ENCODE measurements around the gene FOXO3.
"Not testable (repeated sequence)": the region's sequence is repeated elsewhere in the genome, so short reads cannot be mapped to it uniquely, and the experiment has no call there.

FOXO3 gene

DNA sequence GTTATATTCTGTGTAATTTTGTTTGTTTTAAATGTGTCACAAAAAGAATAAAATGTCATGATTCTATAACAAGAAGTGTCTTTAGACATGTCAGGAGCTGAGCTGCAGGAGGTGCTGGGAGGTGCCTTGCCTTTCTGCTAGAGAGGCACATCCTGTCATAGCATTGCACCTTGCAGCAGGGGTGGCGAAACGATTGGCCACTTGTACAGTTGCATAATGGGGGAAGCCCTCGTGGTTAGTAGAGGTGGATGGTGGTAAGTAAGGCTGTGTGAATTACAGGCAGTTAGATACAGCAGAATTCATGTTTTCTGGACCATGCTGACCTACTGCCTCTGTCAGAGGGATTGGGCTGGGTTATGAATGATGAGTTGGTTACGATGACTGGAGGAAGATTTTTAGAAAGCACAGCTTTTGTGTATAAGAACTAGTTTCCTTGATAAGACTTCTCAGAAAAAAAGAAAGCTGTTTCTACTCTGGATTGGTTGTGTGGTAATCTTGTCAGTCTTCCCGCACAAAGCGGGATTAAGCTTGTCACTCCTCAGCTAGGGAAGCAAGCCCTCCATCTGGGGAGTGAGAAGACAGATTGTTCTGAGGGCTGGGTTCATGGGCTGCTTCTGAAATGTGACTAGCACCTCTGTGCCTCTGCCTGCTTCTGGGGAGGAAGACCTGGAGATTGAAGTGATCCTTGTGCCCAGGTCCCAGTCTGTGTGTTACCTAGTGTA is 74.9 kb downstream of the FOXO3 start:
- DNase-seq, result peak in 1 of 2 donors; percentile 5

DNA sequence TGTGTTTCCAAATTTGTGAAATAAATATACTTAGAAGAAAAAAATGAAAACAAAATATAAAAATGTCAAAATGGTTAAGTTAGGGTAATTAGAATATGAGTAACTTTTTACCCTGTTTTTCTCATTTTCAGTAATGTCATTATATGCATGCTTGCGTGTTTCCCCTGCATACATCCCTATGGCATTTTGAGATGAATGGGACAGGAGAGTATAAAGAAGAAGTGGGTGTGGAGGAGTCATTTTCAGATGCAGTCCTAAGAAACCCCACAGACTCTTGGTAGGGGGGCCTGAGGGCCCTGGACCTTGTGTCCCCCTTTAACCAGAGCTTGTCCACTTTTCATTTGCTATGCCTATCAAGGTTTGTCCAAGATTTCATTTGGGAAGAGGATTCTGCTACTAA is 77.2 kb downstream of the FOXO3 start:
- no peak for DNase-seq

DNA sequence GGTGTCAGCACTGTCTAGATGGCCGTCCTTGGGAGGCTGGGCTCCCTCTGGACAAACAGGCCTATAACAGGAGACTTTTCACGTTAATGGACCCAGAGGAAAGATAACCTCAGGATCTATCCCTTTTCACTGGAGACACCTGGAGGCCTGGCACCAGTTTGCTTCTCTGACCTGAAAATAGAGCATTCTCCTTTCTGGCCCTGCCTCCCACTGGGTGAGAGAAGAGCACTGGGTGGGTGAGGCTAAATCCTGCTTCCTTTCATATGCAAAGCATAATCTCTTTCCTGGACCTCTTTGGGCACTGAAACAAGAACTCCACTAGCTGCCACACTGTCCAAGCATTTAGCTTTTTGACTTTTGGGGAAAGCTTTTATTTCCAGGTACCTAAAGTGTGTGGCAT is 78.3 kb downstream of the FOXO3 start:
- DNase-seq, result no peak

DNA sequence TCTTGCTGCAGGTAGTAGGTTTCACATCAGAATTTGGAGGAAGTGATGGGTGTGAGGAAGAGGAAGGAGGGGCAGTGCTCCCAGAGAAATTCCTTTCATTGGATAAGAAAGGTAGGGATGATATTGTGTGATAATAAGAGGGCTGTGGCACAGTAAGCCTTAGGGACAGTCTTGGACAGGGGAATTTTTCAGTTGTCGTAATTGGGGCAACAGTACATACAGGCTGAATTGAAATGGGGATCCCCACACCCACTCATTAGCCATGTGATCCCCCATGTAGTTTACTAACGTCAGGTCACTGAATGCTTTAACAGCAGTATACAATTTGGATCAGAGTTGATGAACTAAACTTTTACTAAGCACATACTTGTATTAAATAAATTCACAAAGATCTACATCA is 79.4 kb downstream of the FOXO3 start:
- DNase-seq, result no peak

DNA sequence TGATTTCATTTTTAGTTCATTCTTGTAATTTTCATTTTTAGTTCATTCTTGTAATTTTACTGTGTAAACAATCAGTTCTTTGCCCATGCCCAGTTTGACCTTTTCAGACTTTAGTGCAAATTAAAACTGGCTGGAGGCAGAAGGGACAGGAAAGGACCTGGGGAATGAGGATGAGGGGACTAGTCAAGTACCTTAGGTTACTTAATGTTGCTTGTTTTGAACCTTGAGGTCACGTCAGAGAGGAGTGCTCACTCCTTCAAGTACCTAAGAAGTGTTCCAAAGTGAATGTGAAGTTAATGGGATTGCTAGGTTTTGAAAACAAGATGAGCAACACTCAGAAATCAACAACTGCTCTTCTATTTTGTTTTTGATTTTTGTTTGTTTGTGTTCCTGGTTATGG is 82.5 kb downstream of the FOXO3 start:
- DNase-seq, result no peak

DNA sequence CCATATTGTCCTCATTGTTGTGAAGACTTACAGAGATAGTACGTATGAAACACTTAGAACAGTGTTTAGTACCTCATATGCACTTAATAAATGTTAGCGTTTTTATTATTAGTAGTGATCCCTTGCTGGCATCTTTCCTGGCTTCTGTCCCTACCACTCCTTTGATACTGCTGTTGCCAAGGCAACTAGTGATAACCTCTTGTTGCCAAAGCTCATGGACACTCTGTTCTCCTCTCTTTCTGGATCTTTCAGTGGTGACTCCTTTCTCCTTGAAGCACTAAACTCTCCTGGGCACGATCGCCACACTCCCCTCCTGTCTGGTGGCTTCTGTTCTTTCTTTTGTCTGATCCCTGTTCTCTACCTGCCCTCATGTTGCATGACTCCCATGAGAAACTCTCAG is 83.5 kb downstream of the FOXO3 start:
- no peak for DNase-seq

DNA sequence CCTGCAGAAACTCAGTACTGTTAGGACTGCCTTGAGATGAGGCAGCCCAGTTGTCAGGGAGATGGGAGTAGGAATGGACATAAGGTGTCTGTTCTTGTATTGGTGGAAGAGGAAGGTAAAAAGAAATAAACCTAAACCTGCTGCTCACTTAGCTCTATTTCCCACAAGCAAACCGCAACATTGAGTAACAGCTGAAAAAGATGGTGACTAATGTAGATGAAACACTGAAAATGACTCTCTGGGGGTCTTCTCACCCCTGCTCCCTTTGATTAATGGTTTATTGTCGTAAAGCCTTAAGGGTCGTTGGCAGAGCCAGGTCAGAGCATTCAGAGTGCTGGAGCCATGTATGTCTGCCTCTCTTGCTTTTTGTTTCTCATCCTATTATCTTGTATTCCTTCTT is 87.5 kb downstream of the FOXO3 start:
- DNase-seq, result no peak

DNA sequence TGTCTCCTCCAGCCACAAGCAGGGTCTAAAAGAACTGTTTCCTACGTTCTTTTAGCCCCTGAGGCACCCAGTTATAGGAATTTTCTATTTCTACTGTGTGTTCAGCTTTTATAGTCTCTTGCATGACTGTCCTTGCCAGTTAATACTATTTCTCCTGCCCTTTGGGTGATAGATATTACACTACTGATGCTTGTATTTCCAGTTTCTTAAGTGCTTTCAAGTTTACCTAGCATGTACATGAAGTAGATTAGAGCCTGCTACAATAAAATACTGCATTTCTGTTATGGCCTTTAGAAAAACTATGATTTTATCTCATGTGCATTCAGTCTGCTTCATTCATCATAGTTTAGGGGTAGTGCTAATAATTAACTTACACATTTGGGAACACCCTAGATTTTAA is 89.6 kb downstream of the FOXO3 start:
- DNase-seq, result no peak

DNA sequence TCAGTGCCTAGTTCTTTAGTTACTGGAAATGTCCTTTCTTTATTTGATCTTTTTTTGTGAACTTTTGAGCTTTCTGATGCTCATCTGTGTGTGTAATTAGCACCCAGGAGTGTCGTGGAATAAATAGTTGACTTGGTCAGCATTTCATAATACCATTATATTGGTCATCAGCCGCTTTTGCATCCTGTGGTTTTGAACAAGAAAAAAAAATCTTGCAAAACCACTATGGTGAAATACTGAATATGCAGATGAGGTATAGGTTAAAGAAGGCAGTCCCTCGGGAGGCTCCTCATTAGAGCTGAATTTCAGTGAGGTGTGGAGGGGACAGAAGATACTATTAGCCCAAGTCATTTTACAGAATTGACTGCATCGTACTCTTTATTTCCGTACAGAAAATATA is 90.1 kb downstream of the FOXO3 start:
- no peak for DNase-seq

DNA sequence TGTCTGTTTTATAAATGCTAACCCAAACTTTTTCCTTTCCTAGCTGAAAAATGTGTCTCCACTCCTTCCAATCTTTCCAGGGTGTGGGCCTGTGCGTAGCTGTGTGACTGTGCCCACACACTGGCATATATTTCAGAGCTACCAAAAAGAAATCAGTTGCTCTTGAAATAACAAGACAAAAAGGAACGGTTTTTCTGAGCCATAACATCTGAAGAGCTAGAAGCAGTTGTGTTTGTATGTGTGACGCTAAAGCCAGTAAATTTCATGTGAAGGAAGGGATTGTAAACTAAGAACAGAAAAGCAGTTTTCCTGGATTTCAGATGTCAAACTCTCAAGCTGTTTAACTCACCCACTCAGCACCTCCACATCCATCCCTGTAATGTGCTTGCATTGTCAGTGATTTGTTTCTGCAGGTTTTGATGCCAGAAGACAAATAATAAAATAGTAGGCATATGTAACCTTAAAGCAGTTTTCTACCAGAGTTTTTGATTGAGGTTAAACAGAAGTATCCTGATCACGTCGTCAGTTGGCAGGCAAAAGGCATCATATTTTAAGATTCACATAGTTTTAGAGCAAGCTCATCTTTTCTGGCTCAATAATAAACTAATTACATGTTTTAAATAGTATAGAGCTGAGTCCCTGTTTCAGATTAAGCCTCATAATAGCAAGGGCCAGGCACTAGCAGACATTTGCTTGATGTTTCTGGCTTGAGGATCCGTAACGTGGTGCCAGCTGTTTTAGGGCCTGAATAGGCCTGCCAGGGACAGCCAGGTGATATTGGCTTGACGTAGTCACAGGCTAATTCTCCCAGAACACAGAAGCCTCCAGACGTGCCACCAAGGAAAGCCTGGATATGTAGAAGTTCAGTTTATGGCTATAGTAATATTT is 90.9 kb downstream of the FOXO3 start:
- DNase-seq, result no peak

DNA sequence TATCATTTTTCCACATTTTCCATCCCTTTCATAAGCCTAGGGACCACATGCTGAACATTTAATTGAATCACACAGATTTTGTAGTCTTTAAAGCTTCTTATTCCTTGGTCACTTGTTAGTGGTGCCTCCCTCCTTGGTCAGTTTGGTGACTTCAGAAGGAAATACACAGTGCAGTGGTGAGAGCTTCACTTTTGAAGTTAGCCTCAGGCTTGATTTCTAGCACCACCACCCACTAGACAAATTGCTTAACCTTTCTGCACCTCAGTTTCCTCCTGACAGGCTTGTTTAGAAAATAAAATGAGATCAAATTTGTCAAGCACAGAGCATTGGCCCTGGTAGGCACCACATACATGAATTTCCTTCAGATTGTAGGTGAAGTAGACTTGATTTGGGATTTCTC is 91.7 kb downstream of the FOXO3 start:
- no peak for DNase-seq

DNA sequence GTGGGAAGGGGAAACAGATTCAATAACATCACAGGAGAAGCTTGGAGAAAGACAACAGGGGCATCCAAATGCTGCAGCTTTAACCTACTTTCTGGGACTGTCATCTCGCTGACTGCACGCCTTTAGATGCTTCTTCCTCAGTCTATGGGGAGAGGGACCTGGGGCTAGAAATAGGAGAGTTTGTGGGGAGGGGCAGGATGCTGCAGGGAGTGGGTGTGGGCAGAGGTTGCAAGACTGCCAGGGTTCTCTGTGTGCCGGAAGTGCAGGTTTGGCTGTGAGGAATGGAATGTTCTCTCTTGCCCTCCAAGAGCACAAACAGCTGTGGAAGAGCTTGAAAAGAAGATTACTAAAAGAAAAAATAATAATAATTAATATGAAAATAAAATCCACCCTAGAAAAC is 93.2 kb downstream of the FOXO3 start:
- no peak for DNase-seq

DNA sequence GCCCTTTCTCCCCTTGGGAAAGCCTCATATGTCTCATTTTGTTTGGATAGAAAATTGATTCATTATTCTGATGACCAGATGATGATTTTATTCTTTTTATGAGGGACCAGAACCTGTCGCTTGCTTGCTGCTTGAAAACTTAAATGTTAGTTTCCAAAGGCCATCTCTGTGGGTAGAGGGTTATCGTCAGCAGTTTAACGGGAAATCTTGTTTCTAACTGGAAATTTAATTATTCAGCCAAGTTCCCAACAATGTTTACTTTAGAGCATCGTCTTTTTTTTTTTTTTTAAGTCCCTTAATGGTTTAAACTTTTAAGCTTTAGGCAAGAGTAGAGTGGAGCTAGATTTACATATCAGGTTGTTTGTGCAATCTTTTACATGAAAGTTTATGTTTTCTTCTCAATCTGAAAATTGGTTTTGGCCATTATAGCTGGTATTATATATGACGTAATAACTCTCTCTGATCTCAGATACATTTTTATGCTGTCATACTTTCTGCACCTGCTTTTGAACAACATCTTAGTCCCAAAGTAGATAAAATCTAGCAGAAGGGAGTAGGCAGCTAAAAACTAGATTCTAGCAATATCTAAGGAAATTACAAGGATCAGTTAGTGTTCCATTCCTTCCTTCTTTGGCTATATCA is 93.9 kb downstream of the FOXO3 start:
- no peak for DNase-seq

DNA sequence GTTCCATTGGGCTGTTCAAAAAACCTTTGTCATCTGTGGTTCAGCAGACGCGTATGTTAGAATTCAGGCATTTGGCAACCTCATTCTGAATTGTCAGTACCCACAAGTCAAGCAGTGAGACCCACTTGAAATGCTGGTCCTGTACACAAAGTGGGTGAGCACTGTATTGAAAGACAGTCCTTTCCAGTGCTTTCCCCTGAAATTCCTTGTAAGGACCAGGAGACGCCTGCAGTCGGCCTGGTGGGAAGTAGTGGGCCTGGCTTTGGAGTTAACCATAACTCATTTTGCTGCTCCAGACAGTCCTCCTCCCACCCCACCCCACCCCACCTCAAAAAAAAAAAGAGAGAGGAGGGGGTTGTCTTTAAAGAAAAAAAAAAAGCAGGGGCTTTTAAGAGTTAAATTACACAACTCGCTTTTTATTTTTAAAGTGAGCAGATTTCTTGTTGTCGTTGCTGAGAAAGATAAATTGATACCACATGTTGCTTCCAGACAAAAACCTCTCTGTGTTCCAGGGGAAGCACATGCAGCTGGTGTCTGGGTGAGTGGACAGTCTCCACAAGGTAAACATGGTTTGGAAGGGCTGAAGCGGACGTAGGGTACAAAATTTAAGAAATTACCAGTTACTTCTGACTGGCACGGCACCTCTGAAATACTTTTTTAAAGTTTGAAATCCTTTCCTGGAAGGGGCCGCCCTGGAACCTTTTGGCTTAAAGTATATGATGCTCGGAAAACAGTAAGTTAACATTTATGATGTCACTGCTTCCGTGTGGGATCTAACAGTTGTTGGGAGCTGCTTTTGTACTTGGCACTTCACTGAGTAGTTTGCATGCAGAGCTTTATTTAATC is 95.3 kb downstream of the FOXO3 start:
- no peak for DNase-seq

DNA sequence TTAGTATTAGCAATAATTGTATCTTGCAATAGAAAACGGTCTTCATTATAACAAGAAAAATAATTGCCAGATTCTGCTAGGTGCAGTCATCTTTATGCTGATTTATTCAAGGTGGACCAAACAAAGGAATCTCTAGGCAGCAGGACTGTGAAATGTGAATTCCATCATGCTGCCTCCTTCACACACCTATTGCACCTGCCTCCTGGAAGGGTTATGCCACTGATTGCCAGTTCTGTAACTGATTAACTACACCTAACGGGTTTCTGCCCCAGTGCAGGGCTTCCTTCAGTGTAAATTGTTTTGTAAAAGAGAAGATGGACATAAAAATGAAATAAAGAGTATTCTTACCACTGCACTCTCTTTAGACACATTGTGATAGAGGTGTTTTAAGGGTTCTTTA is 96.1 kb downstream of the FOXO3 start:
- no peak for DNase-seq

DNA sequence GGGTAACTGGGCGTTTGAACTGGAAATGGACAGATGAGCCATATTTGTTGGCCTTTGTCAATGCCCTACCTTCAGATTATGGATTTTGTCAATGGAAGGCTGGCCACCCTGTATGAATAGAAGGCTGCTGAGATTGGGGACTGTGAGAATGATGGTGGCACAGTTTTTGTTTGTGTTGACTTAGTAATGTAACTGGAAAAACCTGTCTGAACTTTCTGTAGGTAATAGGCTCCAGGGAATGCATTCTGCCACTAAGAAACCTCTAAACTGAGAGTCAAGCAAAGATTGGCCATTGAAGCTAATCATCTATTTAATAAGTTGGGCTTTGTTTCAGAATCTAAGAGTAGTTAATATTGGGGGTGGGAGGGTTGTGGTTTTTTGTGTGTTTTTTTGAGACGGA is 97.5 kb downstream of the FOXO3 start:
- DNase-seq, result no peak

DNA sequence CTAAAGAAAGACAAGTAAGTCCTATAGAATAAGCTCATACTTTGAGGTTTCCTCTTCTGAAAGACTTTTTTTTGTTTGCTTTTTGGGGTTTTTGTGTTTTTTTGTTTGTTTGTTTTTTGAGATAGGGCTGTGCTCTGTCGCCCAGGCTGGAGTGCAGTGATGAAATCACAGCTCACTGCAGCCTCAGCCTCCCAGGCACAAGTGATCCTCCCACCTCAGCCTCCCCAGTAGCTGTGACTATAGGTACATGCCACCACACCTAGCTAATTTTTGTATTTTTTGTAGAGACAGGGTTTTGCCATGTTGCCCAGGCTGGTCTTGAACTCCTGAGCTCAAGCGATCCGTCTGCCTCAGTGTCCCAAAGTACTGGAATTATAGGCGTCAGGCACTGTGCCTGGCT is 98.1 kb downstream of the FOXO3 start:
- DNase-seq, result not testable (repeated sequence)

DNA sequence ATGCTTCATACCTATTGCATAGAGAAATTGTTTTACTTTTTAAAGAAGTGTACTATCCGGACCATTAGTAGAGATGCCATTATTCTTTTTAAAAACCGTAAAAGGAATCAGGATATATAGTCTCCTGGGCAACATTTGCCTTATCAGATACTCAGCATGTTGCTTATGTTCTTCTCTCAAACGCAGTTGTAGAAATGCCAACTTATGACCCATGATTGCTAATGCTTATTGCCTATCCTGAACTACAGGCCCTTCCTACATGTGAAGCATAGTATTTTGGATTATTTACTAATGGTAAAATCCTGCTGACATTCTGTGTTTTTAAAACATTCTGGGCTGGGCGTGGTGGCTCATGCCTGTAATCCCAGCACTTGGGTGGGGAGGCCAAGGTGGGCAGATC is 99.5 kb downstream of the FOXO3 start:
- DNase-seq, result no peak

DNA sequence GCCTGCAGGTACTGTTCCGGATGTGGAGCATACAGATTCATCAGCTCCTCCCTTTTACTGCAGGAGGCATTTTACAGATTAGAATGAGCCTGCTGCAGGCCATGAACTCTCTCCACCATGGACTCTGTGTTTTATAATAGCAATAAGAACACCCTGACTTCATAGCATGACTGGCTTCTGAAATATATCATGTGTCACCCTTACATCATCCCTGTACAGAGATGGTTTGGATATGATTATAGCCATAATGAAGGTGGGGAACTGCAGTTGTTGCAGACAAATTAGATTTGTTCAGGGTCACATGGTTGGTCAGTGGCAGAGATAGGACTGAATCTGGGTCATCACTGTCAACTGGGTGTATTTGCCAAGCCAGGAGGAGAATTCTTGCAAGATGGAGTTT is 100.7 kb downstream of the FOXO3 start:
- no peak for DNase-seq

DNA sequence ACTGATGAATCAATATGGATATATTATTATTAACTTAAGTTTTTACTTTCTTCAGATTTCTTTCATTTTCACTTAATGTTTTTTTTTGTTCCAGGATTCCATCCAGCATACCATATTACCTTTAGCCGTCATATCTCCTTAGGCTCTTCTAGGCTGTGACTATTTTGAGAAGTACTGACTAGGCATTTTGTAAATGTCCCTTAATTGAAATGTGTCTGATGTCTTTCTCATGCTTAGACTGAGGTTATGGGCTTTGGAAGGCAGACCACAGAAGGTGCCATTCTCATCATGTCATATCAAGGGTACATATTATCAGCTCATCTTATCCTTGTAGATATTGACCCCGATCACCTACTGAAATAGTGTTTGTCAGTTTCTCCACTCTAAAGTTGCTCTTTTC is 101.3 kb downstream of the FOXO3 start:
- no peak for DNase-seq

DNA sequence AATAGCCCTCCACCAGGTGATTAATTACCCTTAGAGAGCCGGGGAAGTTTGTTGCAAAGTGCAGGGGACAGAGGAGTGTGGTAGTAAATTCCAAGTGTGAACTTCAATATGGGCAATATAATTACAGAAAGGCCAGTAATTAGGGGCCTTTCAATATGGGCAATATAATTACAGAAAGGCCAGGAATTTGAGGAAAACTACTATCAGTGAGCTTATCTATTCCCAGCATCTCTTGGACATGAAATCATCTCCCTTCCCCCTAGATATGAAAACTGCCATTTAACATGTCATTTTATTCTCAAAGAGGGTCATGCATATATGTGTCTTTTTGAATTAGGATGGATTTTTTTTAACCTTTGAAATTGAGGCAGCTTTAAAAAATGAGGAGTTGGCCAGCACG is 102.0 kb downstream of the FOXO3 start:
- no peak for DNase-seq

DNA sequence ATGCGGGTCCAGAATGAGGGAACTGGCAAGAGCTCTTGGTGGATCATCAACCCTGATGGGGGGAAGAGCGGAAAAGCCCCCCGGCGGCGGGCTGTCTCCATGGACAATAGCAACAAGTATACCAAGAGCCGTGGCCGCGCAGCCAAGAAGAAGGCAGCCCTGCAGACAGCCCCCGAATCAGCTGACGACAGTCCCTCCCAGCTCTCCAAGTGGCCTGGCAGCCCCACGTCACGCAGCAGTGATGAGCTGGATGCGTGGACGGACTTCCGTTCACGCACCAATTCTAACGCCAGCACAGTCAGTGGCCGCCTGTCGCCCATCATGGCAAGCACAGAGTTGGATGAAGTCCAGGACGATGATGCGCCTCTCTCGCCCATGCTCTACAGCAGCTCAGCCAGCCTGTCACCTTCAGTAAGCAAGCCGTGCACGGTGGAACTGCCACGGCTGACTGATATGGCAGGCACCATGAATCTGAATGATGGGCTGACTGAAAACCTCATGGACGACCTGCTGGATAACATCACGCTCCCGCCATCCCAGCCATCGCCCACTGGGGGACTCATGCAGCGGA is 102.9 kb downstream of the FOXO3 start:
- not testable (repeated sequence) for DNase-seq
